Astrocyte (in vitro differentiated cells and primary cell): ENCODE data around the gene EPS8. TPM values are rescaled to one million over a fixed set of nuclear protein-coding genes. Genes with fewer than 3 reads are reported as not detected.
A peak's percentile ranks its signal among the peaks of the same experiment; 100 is the strongest.

Experiments
- DNase-seq: peaks from one replicate; pipeline ENCODE4 v3.0.0-alpha.2; 2010; ENCODE audit warnings: low read depth
- FAIRE-seq: peaks from 2 replicates; lab custom pipeline; 2011; peaks lifted over from hg19 to GRCh38; lab: Jason Lieb, UNC
- H2AFZ ChIP-seq: 2 replicates; pipeline ENCODE4 v1.6.0; 2012; ENCODE audit warnings: low read depth, low read length, inconsistent platforms
- H3K27ac ChIP-seq: 2 replicates; pipeline ENCODE4 v1.5.1; 2011; ENCODE audit warnings: low read depth, low read length, inconsistent platforms
- H3K27me3 ChIP-seq: 2 replicates; pipeline ENCODE4 v1.6.0; 2011; ENCODE audit warnings: low read length, inconsistent platforms; ENCODE audit not compliant: insufficient read depth
- H3K36me3 ChIP-seq: 2 replicates; pipeline ENCODE4 v1.5.1; 2011; ENCODE audit warnings: low read length, inconsistent platforms; ENCODE audit not compliant: insufficient read depth
- H3K4me1 ChIP-seq: 2 replicates; pipeline ENCODE4 v1.5.1; 2011; ENCODE audit warnings: low read length, inconsistent platforms; ENCODE audit not compliant: insufficient read depth
- H3K4me2 ChIP-seq: 2 replicates; pipeline ENCODE4 v1.6.0; 2012; ENCODE audit warnings: low read length, inconsistent platforms
- H3K4me3 ChIP-seq: 2 replicates; pipeline ENCODE4 v1.5.1; 2011; ENCODE audit warnings: low read depth, mild to moderate bottlenecking, low read length, inconsistent platforms; ENCODE audit not compliant: insufficient read depth
- H3K79me2 ChIP-seq: 2 replicates; pipeline ENCODE4 v1.6.0; 2012; ENCODE audit warnings: mild to moderate bottlenecking, low read length, inconsistent platforms; ENCODE audit not compliant: insufficient read depth
- H3K9ac ChIP-seq: 2 replicates; pipeline ENCODE4 v1.6.0; 2012; ENCODE audit warnings: mild to moderate bottlenecking, low read length, inconsistent platforms
- H3K9me3 ChIP-seq: 2 replicates; pipeline ENCODE4 v1.5.1; 2012; ENCODE audit warnings: low read depth, mild to moderate bottlenecking, low read length, inconsistent platforms; ENCODE audit not compliant: insufficient read depth
- H4K20me1 ChIP-seq: 2 replicates; pipeline ENCODE4 v1.6.0; 2012; ENCODE audit warnings: low read length, inconsistent platforms; ENCODE audit not compliant: insufficient read depth
- H3K27ac Mint-ChIP-seq: one replicate; pipeline ENCODE4 v1.8.0; 2021; ENCODE audit warnings: mild to moderate bottlenecking, mixed read lengths; ENCODE audit not compliant: unreplicated experiment
- H3K27me3 Mint-ChIP-seq: one replicate; pipeline ENCODE4 v1.8.0; 2021; ENCODE audit warnings: low read depth, mixed read lengths; ENCODE audit not compliant: unreplicated experiment
- H3K36me3 Mint-ChIP-seq: one replicate; pipeline ENCODE4 v1.8.0; 2021; ENCODE audit warnings: low read depth, mixed read lengths; ENCODE audit not compliant: unreplicated experiment
- H3K4me1 Mint-ChIP-seq: one replicate; pipeline ENCODE4 v1.8.0; 2021; ENCODE audit warnings: low read depth, mixed read lengths; ENCODE audit not compliant: unreplicated experiment
- H3K4me3 Mint-ChIP-seq: one replicate; pipeline ENCODE4 v1.8.0; 2021; ENCODE audit warnings: mild to moderate bottlenecking, moderate library complexity, mixed read lengths; ENCODE audit not compliant: unreplicated experiment
- H3K9me3 Mint-ChIP-seq: one replicate; pipeline ENCODE4 v1.8.0; 2021; ENCODE audit warnings: mild to moderate bottlenecking, mixed read lengths; ENCODE audit not compliant: unreplicated experiment
- EZH2 ChIP-seq: IDR thresholded peaks from 2 replicates; pipeline ENCODE4 v1.6.1; 2012; ENCODE audit warnings: mild to moderate bottlenecking, low read length, inconsistent platforms; ENCODE audit not compliant: insufficient read depth
- total RNA-seq: library from RNA; stranded (reverse); gene quantifications from 2 replicates; pipeline ENCODE4 v1.2.1, GENCODE V29; 2021
- TF ChIP-seq, protein P1 (sequence below): IDR thresholded peaks from 2 replicates; pipeline ENCODE4 v1.5.1; 2011; ENCODE audit warnings: low read depth, mild to moderate bottlenecking, inconsistent platforms, low read length, moderate library complexity; ENCODE audit not compliant: insufficient read depth

Gene EPS8
- total RNA-seq, 1 donor from 2014 or later = 31.8 TPM

DNA sequence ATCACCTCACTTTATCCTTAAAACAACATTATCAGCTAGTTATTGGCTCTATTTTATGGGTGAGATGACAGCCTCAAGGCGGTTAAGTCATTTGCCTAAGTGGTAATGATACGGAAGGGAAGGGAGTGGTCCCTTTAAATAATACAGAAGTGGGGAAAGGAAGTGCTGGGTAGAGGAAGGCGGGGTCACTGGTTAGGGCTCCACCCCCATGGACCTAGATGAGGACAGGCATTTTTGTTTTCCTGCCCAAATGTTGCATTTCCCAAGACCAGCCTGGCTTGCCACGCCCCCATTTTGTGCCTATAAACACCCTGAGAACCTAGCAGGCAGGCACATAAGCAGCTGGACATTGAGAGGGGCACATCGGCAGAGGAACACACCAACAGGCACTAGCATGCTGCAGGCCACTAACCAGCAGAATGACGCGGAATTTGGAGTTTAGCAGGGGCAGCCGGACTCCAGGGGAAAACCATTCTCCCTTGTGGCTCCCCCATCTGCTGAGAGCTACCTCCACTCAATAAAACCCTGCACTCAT, 100.9 kb downstream of the EPS8 start:
- Mint-ChIP-seq H3K9me3 (no peaks in the 10 kb centered on the region), H3K36me3 (peaks cover 2% of the 10 kb centered on the region), H3K27ac (peak overlapping the region; percentile 90), H3K4me1 (peaks cover 29% of the 10 kb centered on the region), H3K4me3 (peak overlapping the region; percentile 55), H3K27me3 (no peaks in the 10 kb centered on the region)
- FAIRE-seq (peak; percentile 62), DNase-seq (no peak)
- H3K4me3 ChIP-seq = peak overlapping the region; percentile 34
- no peaks in the 10 kb centered on the region for H4K20me1 ChIP-seq
- H3K79me2 ChIP-seq = peaks cover 89% of the 10 kb centered on the region
- H3K4me1 ChIP-seq = peaks cover 20% of the 10 kb centered on the region
- no peak overlapping the region for H2AFZ ChIP-seq
- no peaks in the 10 kb centered on the region for H3K36me3 ChIP-seq
- H3K9ac ChIP-seq = peak overlapping the region; percentile 67
- TF ChIP-seq EZH2 = no peak
- TF ChIP-seq, protein P1, sequence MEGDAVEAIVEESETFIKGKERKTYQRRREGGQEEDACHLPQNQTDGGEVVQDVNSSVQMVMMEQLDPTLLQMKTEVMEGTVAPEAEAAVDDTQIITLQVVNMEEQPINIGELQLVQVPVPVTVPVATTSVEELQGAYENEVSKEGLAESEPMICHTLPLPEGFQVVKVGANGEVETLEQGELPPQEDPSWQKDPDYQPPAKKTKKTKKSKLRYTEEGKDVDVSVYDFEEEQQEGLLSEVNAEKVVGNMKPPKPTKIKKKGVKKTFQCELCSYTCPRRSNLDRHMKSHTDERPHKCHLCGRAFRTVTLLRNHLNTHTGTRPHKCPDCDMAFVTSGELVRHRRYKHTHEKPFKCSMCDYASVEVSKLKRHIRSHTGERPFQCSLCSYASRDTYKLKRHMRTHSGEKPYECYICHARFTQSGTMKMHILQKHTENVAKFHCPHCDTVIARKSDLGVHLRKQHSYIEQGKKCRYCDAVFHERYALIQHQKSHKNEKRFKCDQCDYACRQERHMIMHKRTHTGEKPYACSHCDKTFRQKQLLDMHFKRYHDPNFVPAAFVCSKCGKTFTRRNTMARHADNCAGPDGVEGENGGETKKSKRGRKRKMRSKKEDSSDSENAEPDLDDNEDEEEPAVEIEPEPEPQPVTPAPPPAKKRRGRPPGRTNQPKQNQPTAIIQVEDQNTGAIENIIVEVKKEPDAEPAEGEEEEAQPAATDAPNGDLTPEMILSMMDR = no peak
- no peaks in the 10 kb centered on the region for H3K9me3 ChIP-seq
- H3K27ac ChIP-seq = peak overlapping the region; percentile 66
- H3K4me2 ChIP-seq = peak overlapping the region; percentile 80
- no peaks in the 10 kb centered on the region for H3K27me3 ChIP-seq

DNA sequence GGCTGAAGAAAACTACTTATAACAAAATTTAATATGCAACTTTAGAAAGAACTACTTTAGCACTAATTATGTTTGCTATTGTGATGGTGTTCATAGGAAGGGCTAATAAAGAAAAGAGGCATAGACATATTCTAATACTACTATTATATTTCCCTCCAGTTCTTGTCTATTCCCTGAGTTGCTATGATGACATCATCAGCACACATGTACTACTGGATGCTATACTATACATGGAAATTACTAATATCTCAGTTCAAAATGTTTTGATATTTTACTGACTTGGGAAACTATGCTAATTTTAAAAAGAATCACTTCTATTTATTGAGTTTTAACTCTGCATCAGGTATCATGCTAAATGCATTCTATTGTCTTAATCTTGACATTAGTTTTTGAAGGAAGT, 101.6 kb downstream of the EPS8 start:
- no peak for FAIRE-seq

More for the DNA sequence above, 101.6 kb downstream of the EPS8 start:
- H3K4me3 ChIP-seq = no peak overlapping the region
- H3K27me3 Mint-ChIP-seq = no peaks in the 10 kb centered on the region
- peaks cover 2% of the 10 kb centered on the region for H3K36me3 Mint-ChIP-seq
- H3K9ac ChIP-seq = no peak overlapping the region
- no peaks in the 10 kb centered on the region for H3K36me3 ChIP-seq
- H3K4me1 Mint-ChIP-seq = peaks cover 32% of the 10 kb centered on the region
- H3K9me3 Mint-ChIP-seq = no peaks in the 10 kb centered on the region
- H3K4me1 ChIP-seq = peaks cover 16% of the 10 kb centered on the region
- H4K20me1 ChIP-seq = no peaks in the 10 kb centered on the region
- TF ChIP-seq EZH2 = no peak
- TF ChIP-seq, protein P1 = no peak
- H3K27ac Mint-ChIP-seq = no peak overlapping the region
- peaks cover 91% of the 10 kb centered on the region for H3K79me2 ChIP-seq
- no peaks in the 10 kb centered on the region for H3K27me3 ChIP-seq
- no peak for DNase-seq
- H3K4me2 ChIP-seq = no peak overlapping the region
- H3K27ac ChIP-seq = no peak overlapping the region
- no peaks in the 10 kb centered on the region for H3K9me3 ChIP-seq
- no peak overlapping the region for H3K4me3 Mint-ChIP-seq
- H2AFZ ChIP-seq = no peak overlapping the region
